GM12878 (cell line): ENCODE data around the gene ETF1. TPM values are rescaled to one million over a fixed set of nuclear protein-coding genes. Genes with fewer than 3 reads are reported as not detected.

Experiments used
- ATAC-seq: fragments of 200-7000 bp; cut with Tn5 transposase; 3 replicates; pipeline ENCODE4 v1.9.1; 2020; ENCODE audit warnings: mild to moderate bottlenecking, moderate library complexity
- BruUV-seq: library from RNA; stranded (reverse); fragments of 400-500 nt; replicated peaks from 2 replicates; lab custom pipeline; 2021; lab: Mats Ljungman, UMichigan
- CTCF ChIA-PET: fragments of 300-600 bp; sonication (Branson Sonifier 250); formaldehyde crosslinking; extraction: SDS; loops from one replicate; lab custom pipeline; 2021; ENCODE audit warnings: inconsistent platforms; lab: Yijun Ruan, JAX
- POLR2A ChIA-PET: fragments of 350-600 bp; formaldehyde crosslinking; extraction: SDS; loops from one replicate; lab custom pipeline; 2021; ENCODE audit warnings: inconsistent platforms; lab: Charles Lee
- RAD21 ChIA-PET: fragments of 300-600 bp; sonication (Branson Sonifier 250); formaldehyde crosslinking; loops from one replicate; lab custom pipeline; 2023; ENCODE audit warnings: antibody characterized with exemption; ENCODE audit not compliant: unreplicated experiment; lab: Charles Lee
- SMC1A ChIA-PET: fragments of 300-600 bp; sonication (Branson Sonifier 250); formaldehyde crosslinking; loops from one replicate; lab custom pipeline; 2023; ENCODE audit not compliant: unreplicated experiment, uncharacterized antibody; lab: Charles Lee
- DNase-seq: peaks from one replicate; pipeline ENCODE4 v3.0.0-alpha.2; 2011; ENCODE audit warnings: low read depth, low spot score
- FAIRE-seq: peaks from 3 replicates; lab custom pipeline; 2011; peaks lifted over from hg19 to GRCh38; lab: Jason Lieb, UNC
- H2AFZ ChIP-seq: 2 replicates; pipeline ENCODE4 v1.6.0; 2011; ENCODE audit warnings: low read depth, low read length, control low read depth; ENCODE audit not compliant: control insufficient read depth
- H3K27ac ChIP-seq: 2 replicates; pipeline ENCODE4 v1.5.1; 2011; ENCODE audit warnings: control low read depth; ENCODE audit not compliant: control insufficient read depth, insufficient read depth
- H3K27me3 ChIP-seq, 2 experiments: replicated peaks in 1 of 2; 2 replicates each; pipeline versions ENCODE4 v1.6.0 to v1.6.1; 2011; ENCODE audit warnings: low read length in 1 of 2; ENCODE audit not compliant: control insufficient read depth in 2 of 2, insufficient read depth in 2 of 2
- H3K36me3 ChIP-seq, 2 experiments: 2 replicates each; pipeline ENCODE4 v1.5.1; 2011; ENCODE audit warnings: low read length in 1 of 2; ENCODE audit not compliant: control insufficient read depth in 2 of 2, insufficient read depth in 2 of 2
- H3K4me1 ChIP-seq: 2 replicates; pipeline ENCODE4 v1.6.1; 2011; ENCODE audit warnings: mild to moderate bottlenecking, low read length, moderate library complexity, mixed read lengths; ENCODE audit not compliant: control insufficient read depth, insufficient read depth
- H3K4me2 ChIP-seq: 2 replicates; pipeline ENCODE4 v1.6.0; 2011; ENCODE audit warnings: control low read depth; ENCODE audit not compliant: control insufficient read depth, insufficient read depth
- H3K4me3 ChIP-seq: fragments of 200-600 bp; sonication (generic); 2 replicates; pipeline ENCODE4 v1.5.1; 2016
- H3K79me2 ChIP-seq: 2 replicates; pipeline ENCODE4 v1.6.0; 2011; ENCODE audit warnings: low read length; ENCODE audit not compliant: control insufficient read depth, insufficient read depth
- H3K9ac ChIP-seq: 2 replicates; pipeline ENCODE4 v1.8.0; 2011; ENCODE audit warnings: low read length, control low read depth, mixed read lengths; ENCODE audit not compliant: control insufficient read depth, insufficient read depth
- H3K9me3 ChIP-seq: replicated peaks from 3 replicates; pipeline ENCODE4 v1.5.1; 2011; ENCODE audit warnings: mild to moderate bottlenecking, low read length; ENCODE audit not compliant: control insufficient read depth, insufficient read depth
- H4K20me1 ChIP-seq: 2 replicates; pipeline ENCODE4 v1.6.0; 2011; ENCODE audit not compliant: control insufficient read depth, insufficient read depth
- BACH1 ChIP-seq: fragments of 450-650 bp; IDR thresholded peaks from 2 replicates; pipeline ENCODE4 v1.6.1; 2017; ENCODE audit warnings: mild to moderate bottlenecking, borderline replicate concordance
- BCL11A ChIP-seq: IDR thresholded peaks from 2 replicates; pipeline ENCODE4 v1.6.1; 2011; ENCODE audit warnings: low read depth, low read length
- CREM ChIP-seq: IDR thresholded peaks from 2 replicates; pipeline ENCODE4 v1.6.1; 2014; ENCODE audit warnings: antibody characterized with exemption, low read depth
- JUND ChIP-seq: IDR thresholded peaks from 2 replicates; pipeline ENCODE4 v1.6.1; 2012; ENCODE audit warnings: low read depth, mild to moderate bottlenecking, low read length, improper control_type of control experiment, moderate library complexity
- MYC ChIP-seq: IDR thresholded peaks from 2 replicates; pipeline ENCODE4 v1.6.1; 2011; ENCODE audit warnings: mild to moderate bottlenecking, low read length, moderate library complexity, inconsistent platforms; ENCODE audit not compliant: insufficient read depth, insufficient replicate concordance, insufficient read length, severe bottlenecking
- SIN3A ChIP-seq: IDR thresholded peaks from 2 replicates; pipeline ENCODE4 v1.6.1; 2012; ENCODE audit warnings: low read depth, low read length, improper control_type of control experiment
- SMARCA5 ChIP-seq: fragments of 450-650 bp; IDR thresholded peaks from 2 replicates; pipeline ENCODE4 v1.6.1; 2017; ENCODE audit warnings: mild to moderate bottlenecking
- SREBF2 ChIP-seq: IDR thresholded peaks from 2 replicates; pipeline ENCODE4 v1.6.1; 2012; ENCODE audit warnings: mild to moderate bottlenecking, low read length
- ZNF384 ChIP-seq: IDR thresholded peaks from 2 replicates; pipeline ENCODE4 v1.6.1; 2012; ENCODE audit warnings: low read depth, mild to moderate bottlenecking, low read length, improper control_type of control experiment, borderline replicate concordance
- ZSCAN29 ChIP-seq: fragments of 450-650 bp; IDR thresholded peaks from 2 replicates; pipeline ENCODE4 v1.6.1; 2017; ENCODE audit warnings: mild to moderate bottlenecking, moderate library complexity
- WGBS: methylation state at CpG from one replicate; pipeline ENCODE4 v1.1.6; 2016; ENCODE audit warnings: low lambda C conversion rate; ENCODE audit not compliant: insufficient replicate concordance, insufficient coverage; ENCODE audit errors: missing lambda C conversion rate; 5-methylcytosine and 5-hydroxymethylcytosine counted together
- in situ Hi-C: fragments of 300-500 bp; cut with MboI; formaldehyde crosslinking; loops from 9 replicates; pipeline ENCODE4 v1.14.3; 2018; ENCODE audit warnings: mixed read lengths
- intact Hi-C: fragments of 100-400 bp; cut with micrococcal nuclease; formaldehyde crosslinking; loops from one replicate; pipeline ENCODE4 v1.14.2; 2022; ENCODE audit not compliant: unreplicated experiment
- polyA plus RNA-seq, 11 experiments: library from polyadenylated mRNA; depleted of rRNA in 4 of 11; unstranded in 6 of 11; stranded (reverse) in 5 of 11; fragments of >200 nt; fragmentation: Nextera tagmentation in 4 of 11; fragmentation: Illumina TruSeq in 1 of 11; extraction: Ambion mirVana in 4 of 11; extraction: Trizol in 1 of 11; gene quantifications; 1 replicate in 1 of 11; 2 replicates in 10 of 11; pipeline versions ENCODE4 v1.2.1 to v1.2.3, GENCODE V29; 2011 to 2016; ENCODE audit warnings: inconsistent platforms in 2 of 11, missing spikeins in 2 of 11, low read depth in 1 of 11
- total RNA-seq, 4 experiments: library from RNA; depleted of rRNA in 3 of 4; stranded (reverse); fragments of >200 nt in 3 of 4; fragmentation: Illumina TruSeq in 1 of 4; extraction: Trizol in 1 of 4; gene quantifications; 2 replicates each; pipeline versions ENCODE4 v1.2.1 to v1.2.3, GENCODE V29; 2013 to 2021
- TF ChIP-seq, protein P1 (sequence below): fragments of 450-650 bp; IDR thresholded peaks from 2 replicates; pipeline ENCODE4 v1.6.1; 2018; ENCODE audit warnings: mild to moderate bottlenecking, low read depth, moderate library complexity; ENCODE audit not compliant: partially characterized antibody
- TF ChIP-seq, protein P2 (sequence below): fragments of 450-650 bp; IDR thresholded peaks from 2 replicates; pipeline ENCODE4 v1.6.1; 2017; ENCODE audit warnings: mild to moderate bottlenecking

Gene ETF1
- total and polyA plus RNA-seq, 10 of the 15 experiments (the other 5 are each of a cell fraction or from before 2014, with no cell fraction given) = 29.8 to 145 (median 108) TPM

DNA sequence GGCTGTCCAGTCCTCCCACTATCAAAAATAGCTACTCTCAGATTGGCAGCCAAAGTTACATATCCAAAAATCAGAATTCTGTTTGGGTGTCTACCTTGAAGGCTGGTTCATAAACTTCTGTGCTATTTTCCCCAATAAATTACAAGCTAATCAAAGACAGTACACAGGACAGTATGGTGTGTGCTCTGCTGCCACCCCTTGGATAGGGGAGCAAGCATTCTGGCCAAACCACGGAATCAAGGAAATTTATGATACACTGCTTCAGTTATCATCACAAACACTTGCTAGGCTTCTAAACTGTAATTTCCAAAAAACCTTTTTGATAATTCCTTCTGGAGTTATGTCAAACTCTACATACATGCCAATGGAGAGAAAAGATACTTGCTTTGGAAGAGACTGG lies 15.9 kb downstream of the ETF1 start:
- FAIRE-seq = no peak
- Histone ChIP-seq H3K4me3 (no peak overlapping the region), H3K36me3 (peaks cover 4 to 15% of the 10 kb centered on the region in 2 experiments; a peak in 2 of 4 replicates), H3K79me2 (peaks cover 59% of the 10 kb centered on the region), H3K4me1 (no peaks in the 10 kb centered on the region), H2AFZ (no peak overlapping the region)
- ATAC-seq = no peak
- CTCF ChIA-PET = interaction anchor here (1.0 to 2.8 kb wide), 4 partner anchors 9 to 62 kb away, joined by 3 to 9 read pairs (median 6); partner anchors contain the start of gene EGR1
- no TSS peak for BruUV-seq
- no peak for DNase-seq
- whole genome bisulfite sequencing = 100% methylated on average over 1 of the region's 1 CpG
- TF ChIP-seq JUND (no peak), ZNF384 (no peak), SREBF2 (no peak), BACH1 (no peak), MYC (no peak), BCL11A (no peak), SIN3A (no peak), SMARCA5 (no peak), CREM (no peak), ZSCAN29 (no peak)
- TF ChIP-seq, protein P1, sequence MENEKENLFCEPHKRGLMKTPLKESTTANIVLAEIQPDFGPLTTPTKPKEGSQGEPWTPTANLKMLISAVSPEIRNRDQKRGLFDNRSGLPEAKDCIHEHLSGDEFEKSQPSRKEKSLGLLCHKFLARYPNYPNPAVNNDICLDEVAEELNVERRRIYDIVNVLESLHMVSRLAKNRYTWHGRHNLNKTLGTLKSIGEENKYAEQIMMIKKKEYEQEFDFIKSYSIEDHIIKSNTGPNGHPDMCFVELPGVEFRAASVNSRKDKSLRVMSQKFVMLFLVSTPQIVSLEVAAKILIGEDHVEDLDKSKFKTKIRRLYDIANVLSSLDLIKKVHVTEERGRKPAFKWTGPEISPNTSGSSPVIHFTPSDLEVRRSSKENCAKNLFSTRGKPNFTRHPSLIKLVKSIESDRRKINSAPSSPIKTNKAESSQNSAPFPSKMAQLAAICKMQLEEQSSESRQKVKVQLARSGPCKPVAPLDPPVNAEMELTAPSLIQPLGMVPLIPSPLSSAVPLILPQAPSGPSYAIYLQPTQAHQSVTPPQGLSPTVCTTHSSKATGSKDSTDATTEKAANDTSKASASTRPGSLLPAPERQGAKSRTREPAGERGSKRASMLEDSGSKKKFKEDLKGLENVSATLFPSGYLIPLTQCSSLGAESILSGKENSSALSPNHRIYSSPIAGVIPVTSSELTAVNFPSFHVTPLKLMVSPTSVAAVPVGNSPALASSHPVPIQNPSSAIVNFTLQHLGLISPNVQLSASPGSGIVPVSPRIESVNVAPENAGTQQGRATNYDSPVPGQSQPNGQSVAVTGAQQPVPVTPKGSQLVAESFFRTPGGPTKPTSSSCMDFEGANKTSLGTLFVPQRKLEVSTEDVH = no peak
- TF ChIP-seq, protein P2, sequence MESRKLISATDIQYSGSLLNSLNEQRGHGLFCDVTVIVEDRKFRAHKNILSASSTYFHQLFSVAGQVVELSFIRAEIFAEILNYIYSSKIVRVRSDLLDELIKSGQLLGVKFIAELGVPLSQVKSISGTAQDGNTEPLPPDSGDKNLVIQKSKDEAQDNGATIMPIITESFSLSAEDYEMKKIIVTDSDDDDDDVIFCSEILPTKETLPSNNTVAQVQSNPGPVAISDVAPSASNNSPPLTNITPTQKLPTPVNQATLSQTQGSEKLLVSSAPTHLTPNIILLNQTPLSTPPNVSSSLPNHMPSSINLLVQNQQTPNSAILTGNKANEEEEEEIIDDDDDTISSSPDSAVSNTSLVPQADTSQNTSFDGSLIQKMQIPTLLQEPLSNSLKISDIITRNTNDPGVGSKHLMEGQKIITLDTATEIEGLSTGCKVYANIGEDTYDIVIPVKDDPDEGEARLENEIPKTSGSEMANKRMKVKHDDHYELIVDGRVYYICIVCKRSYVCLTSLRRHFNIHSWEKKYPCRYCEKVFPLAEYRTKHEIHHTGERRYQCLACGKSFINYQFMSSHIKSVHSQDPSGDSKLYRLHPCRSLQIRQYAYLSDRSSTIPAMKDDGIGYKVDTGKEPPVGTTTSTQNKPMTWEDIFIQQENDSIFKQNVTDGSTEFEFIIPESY = no peak
- TF ChIP-seq, all 136 proteins: peak for 0
- ChIA-PET RAD21 (interaction anchor here (1.1 kb wide), 1 partner anchor 314 kb away, joined by 3 read pairs; the partner anchor contains the start of gene CDC23), POLR2A (interaction anchor here (0.5 to 0.9 kb wide), 3 partner anchors 13 to 119 kb away, joined by 3 to 4 read pairs (median 3); no protein-coding TSS in a partner anchor), SMC1A (interaction anchor here (0.9 to 1.0 kb wide), 2 partner anchors 10 to 23 kb away, joined by 3 to 5 read pairs; no protein-coding TSS in a partner anchor)
- Histone ChIP-seq H3K9ac (no peak overlapping the region), H3K9me3 (no peaks in the 10 kb centered on the region), H3K27ac (no peak overlapping the region), H4K20me1 (peaks cover 8% of the 10 kb centered on the region), H3K27me3 (no peaks in the 10 kb centered on the region), H3K4me2 (no peak overlapping the region)
- intact Hi-C loops (no loop called here), in situ Hi-C loops (no loop called here)
